ENCODE data around the gene C5orf15.
"Not testable (repeated sequence)": the region's sequence is repeated elsewhere in the genome, so short reads cannot be mapped to it uniquely, and the experiment has no call there.

The C5orf15 gene

GRCh38 chr5:133943475-133943817 is 25.0 kb downstream of the C5orf15 start:
- TF ChIP-seq CTCF (IDR thresholded peaks at IDR 0.05; ENCODE audit: control insufficient read depth, extremely low read depth, insufficient read depth) = no peak
- DNase-seq (ENCODE audit: low read depth) = no peak
- H3K4me3 ChIP-seq (ENCODE audit: low read depth, low read length) = no peak overlapping the region

GRCh38 chr5:133942614-133943474 is 25.6 kb downstream of the C5orf15 start:
- H3K4me3 ChIP-seq (ENCODE audit: low read depth, low read length) = no peak overlapping the region
- no peak for TF ChIP-seq CTCF (IDR thresholded peaks at IDR 0.05; ENCODE audit: control insufficient read depth, extremely low read depth, insufficient read depth)
- peak; percentile 53 for DNase-seq (ENCODE audit: low read depth)

- no peak overlapping the region for H3K4me3 ChIP-seq (ENCODE audit: low read depth, low read length)
- DNase-seq (ENCODE audit: low read depth) = no peak
- TF ChIP-seq CTCF (IDR thresholded peaks at IDR 0.05; ENCODE audit: control insufficient read depth, extremely low read depth, insufficient read depth) = no peak
Measured at GRCh38 chr5:133941456-133942196, 26.8 kb downstream of the C5orf15 start.

DNA sequence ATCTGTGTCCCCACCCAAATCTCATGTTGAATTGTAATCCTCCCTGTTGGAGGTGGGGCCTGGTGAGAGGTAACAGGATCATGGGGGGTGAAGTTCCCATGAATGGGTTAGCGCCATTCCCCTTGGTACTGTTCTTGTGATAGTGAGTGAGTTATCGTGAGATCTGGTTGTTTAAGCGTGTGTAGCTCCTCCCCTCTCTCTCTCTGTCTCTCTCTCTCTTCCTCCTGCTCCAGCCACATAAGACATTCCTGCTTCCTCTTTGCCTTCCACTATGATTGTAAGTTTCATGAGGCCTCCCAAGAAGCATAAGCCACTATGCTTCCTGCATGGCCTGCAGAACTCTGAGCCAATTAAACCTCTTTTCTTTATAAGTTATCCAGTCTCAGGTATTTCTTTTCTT is 28.8 kb downstream of the C5orf15 start:
- H3K4me3 ChIP-seq (ENCODE audit: low read depth, low read length) = no peak overlapping the region
- no peak for TF ChIP-seq CTCF (IDR thresholded peaks at IDR 0.05; ENCODE audit: control insufficient read depth, extremely low read depth, insufficient read depth)
- DNase-seq (ENCODE audit: low read depth) = no peak

DNA sequence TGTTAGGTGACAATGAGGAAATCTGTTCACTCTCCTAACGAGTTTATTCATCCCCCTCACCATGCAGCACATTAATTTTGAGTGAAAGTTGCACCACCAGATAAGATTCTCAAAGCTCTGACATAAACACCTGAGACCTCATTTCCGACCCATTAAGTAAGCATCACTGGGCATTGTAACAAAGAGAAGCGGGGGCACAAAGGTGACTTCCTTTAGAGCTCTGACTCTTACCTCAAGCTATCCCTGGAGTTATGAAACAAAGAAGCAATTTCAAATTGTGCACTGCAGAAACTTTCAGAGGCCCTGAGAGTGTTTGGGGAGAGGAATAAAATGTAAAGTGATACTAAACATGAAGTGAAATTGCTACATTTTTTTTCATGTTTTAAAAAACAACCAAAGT is 29.5 kb downstream of the C5orf15 start:
- no peak overlapping the region for H3K4me3 ChIP-seq (ENCODE audit: low read depth, low read length)
- DNase-seq (ENCODE audit: low read depth) = no peak
- no peak for TF ChIP-seq CTCF (IDR thresholded peaks at IDR 0.05; ENCODE audit: control insufficient read depth, extremely low read depth, insufficient read depth)

GRCh38 chr5:133938039-133938821 is 30.2 kb downstream of the C5orf15 start:
- TF ChIP-seq CTCF (IDR thresholded peaks at IDR 0.05; ENCODE audit: control insufficient read depth, extremely low read depth, insufficient read depth) = no peak
- H3K4me3 ChIP-seq (ENCODE audit: low read depth, low read length) = no peak overlapping the region
- no peak for DNase-seq (ENCODE audit: low read depth)

GRCh38 chr5:133937628-133938027 is 30.8 kb downstream of the C5orf15 start:
- H3K4me3 ChIP-seq (ENCODE audit: low read depth, low read length); DNase-seq (ENCODE audit: low read depth): not testable (repeated sequence)
